ENCODE measurements around the gene YY1.

DNA sequence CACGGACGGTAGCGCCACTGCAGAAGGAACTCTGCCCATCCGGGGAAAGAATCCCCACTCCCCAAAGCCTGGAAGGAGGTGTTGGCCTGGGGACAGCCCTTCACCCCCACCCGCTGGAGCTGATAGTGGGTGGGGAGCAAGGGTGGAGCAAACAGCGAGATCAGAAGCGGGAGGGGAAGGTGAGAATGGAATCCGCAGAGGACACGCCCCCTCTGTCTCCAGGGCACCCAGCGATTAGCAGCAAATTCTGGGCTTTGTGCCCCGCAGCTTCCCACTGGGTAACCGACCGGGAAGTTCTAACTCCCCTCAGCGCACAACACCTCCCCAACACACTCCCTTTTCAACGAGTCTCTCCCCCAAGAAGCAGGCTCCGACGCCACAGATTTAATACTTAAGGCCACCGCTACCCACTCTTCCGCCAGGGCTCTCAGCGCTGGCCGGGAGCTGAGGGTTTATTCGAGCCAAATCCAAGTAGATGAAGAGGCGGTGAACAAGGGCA is 65.9 kb downstream of the YY1 start:
- TF ChIP-seq, protein P1, sequence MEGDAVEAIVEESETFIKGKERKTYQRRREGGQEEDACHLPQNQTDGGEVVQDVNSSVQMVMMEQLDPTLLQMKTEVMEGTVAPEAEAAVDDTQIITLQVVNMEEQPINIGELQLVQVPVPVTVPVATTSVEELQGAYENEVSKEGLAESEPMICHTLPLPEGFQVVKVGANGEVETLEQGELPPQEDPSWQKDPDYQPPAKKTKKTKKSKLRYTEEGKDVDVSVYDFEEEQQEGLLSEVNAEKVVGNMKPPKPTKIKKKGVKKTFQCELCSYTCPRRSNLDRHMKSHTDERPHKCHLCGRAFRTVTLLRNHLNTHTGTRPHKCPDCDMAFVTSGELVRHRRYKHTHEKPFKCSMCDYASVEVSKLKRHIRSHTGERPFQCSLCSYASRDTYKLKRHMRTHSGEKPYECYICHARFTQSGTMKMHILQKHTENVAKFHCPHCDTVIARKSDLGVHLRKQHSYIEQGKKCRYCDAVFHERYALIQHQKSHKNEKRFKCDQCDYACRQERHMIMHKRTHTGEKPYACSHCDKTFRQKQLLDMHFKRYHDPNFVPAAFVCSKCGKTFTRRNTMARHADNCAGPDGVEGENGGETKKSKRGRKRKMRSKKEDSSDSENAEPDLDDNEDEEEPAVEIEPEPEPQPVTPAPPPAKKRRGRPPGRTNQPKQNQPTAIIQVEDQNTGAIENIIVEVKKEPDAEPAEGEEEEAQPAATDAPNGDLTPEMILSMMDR (IDR thresholded peaks at IDR 0.05 in 8 of 11, conservative IDR thresholded peaks at IDR 0.05 in 3 of 11), result no peak
- TF ChIP-seq POLR2A (IDR thresholded peaks at IDR 0.05), result no peak
